GM20431 (cell line): ENCODE data around the gene RNF149.
"Not testable (repeated sequence)": the region's sequence is repeated elsewhere in the genome, so short reads cannot be mapped to it uniquely, and the experiment has no call there.

Experiments
- in situ Hi-C: fragments of 300-500 bp; cut with MseI, MboI; formaldehyde crosslinking; loops from one replicate; pipeline ENCODE4 v1.15.0; 2020; ENCODE audit warnings: low sequenced_read_pairs; ENCODE audit not compliant: unreplicated experiment

The RNF149 gene

DNA sequence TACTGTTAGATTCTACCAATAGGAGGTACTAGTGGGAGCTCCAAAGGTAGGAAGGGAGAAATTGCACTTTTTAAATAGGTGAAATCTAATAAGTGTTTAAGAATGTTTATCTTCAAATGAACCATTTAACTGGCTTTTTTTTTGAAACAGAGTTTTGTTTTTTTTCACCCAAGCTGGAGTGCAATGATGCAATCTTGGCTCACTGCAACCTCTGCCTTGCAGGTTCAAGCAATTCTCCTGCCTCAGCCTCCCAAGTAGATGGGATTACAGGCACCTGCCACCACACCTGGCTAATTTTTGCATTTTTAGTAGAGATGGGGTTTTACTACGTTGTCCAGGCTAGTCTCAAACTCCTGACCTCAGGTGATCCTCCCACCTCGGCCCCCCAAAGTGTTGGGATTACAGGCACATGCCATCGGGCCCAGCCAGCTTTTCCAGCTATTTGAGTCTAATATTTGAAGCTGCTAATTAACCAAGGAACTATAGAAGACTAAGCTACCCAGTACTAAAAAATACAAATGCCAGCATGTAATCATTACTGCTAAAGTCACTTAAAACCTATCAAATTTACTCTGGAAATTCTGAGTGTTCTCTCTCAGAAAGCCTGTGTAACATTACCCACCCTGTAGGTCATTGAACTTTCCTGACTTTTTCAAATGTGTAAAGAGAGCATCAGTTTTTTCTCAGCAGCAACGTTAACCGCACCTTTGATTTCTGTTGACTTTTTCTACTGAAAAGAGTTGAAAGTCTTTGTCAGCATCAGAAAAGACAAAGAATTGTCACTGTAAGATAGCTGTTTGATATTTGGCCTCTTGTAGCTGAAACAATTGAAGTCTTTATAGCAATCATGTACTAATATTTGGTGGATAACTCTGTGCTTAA is 24.6 kb upstream of the RNF149 start:
- in situ Hi-C loops, result no loop called here

- in situ Hi-C loops, result no loop called here
Measured at GRCh38 chr2:101331202-101331601, 22.7 kb upstream of the RNF149 start.

DNA sequence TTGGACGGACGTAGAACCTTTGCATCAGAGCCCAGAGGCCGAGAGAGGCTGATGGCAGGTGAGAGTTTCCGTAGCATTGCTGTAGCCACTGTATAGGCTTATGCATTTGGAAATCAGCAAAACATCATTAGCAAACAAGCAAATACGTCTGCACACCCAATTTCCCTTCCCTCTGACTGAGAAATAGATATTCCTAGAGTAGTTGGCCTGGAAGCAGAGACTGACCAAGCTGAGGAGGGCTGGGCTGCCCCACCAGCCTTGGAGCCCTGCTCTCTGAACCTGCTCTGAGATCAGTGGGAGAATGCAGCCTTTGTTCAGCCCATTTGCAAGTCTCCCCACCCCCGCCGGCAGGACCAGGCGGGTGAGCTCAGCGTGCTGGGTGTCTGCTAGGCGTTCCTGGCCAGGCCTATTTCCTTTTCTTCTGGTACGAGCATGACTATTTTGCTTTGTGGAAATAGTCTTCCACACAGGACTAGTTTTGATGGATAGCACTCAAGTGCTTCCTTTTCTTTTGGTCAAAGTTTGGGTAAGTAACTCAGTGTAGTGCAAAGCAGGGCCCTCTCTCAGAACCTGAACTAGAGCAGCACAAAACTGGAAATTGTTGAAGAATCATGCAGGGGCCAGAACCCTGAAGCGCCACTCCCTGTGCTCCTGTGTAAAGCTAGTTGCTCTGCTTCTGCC is 21.9 kb upstream of the RNF149 start:
- in situ Hi-C loops, result no loop called here

DNA sequence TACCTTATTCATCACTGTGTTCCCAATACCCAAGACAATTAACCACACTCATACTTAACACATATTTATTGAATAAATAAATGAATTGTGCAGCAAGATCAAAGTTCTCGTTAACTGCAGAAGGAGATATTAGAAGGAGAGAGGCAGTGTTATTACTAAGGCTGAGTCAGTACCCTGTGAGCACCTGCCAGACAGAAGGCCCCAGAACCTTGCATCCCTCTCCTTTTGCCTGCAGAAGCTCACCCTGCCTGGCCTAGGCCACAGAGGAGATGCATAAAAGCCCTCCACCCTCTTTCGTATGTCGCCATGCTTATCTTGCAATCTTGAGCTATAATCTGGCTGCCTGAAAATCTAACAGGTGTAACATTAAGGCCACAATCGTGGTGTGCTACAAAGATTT is 20.5 kb upstream of the RNF149 start:
- in situ Hi-C loops, result no loop called here

DNA sequence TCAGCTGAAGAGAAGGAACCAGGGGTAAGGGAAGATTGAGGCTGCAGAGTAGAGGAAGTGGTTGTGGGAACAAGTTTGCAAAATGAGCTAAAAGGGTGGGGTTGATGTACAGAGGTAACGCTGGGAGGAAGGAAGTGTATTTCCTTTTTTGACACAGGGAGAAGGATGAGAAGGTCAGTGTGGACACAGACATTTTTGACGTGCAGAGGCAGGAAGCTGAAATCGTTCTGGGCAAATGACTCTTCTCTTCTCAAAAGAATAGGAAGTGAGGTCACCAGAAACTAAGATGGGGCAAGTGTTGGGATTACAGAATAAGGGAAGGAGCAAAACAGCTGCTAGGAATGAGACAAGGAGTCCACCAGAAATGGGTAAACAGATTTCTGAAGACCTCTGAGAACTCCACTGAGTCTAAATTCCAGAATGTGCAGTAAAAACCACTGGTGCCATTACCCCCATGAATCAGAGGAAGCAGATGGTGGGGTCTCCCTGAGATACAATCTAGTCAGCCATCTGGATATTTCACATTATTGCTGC is 20.0 kb upstream of the RNF149 start:
- in situ Hi-C loops, result no loop called here

DNA sequence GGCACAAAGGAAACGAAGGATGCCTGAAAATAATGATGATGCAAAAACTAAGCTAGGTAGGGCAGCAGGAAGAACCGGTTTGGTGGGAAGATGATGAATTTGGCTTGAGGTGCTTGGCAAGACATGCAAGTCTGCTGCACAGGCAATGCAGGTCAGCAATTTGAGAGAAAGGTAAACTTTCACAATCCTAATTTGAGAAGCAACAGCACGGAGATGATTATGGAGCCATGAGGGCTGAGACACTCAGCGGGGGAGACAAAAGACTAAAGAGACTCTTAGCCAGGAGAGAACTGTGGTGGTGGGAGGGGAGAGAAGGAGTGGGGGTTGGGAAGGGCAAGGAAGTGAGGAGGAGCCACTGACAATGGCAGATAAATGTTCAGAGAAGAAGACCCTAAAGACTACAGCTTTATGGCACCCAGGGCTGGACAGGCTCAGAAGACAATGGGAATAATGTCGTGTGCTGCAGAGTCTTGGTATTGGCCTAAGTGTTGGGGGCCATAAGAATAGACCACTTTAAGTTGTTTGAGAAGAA is 19.4 kb upstream of the RNF149 start:
- in situ Hi-C loops, result no loop called here

GRCh38 chr2:101325425-101325824 is 16.9 kb upstream of the RNF149 start:
- in situ Hi-C loops, result no loop called here

GRCh38 chr2:101316568-101316967 is 8.1 kb upstream of the RNF149 start:
- in situ Hi-C loops, result not testable (repeated sequence)

DNA sequence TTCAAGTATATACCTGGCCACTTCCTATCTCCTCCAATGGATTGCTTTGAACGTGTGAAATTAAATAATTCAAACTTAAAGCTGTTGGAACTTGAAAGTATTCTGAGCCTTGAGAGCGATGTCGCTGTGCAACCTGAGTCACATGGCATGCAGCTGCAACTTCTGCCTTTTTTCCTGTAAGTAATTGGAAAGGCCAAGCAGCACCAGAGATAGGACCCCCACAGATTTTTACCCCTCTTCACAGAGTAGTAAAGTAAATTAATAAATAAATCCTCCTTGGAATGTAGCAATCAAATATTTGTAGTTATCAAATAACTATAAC is 3.2 kb upstream of the RNF149 start:
- in situ Hi-C loops, result no loop called here

DNA sequence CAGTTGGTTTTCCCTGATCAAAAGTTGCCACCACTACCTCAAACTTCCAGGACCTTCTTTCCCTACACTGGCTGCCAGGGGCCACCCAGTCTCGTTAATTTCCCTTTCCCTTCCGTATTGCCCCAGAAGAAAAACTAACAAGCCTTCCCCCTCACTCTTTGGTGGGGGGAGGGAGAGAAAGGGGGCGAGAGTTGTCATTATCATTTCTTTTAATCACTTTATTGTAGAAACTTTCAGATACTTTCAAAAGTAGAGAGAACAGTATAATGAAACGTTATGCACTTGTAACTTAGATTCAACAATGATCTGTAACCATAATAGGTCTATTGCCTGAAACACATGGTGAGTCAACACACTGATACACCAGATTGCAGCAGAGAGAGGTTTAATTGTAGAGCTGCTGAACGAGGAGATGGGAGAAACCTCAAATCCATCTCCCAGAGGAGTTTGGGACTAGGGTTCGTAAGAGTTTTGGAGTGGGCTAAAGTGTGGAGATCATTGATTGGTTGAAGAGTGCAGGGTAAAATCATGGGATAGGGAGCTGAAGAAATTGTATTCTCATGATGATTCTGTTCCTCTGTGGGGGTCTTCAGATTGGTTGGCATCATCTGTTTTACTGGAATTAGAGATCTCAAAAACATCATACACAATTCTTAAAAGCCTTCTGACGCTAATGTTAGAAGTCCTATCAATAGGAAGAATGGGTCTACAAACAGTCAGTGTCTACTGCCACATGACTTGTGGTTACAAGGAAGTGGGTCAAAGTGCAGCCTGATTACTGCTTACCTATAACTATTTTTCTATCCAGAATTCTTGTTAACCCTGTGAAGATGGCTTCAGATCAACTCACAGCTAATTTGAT is 2.6 kb upstream of the RNF149 start:
- in situ Hi-C loops, result no loop called here

- in situ Hi-C loops, result no loop called here
Measured at GRCh38 chr2:101310090-101310833, 1.8 kb upstream of the RNF149 start.

GRCh38 chr2:101307950-101308431 is 510 bp downstream of the RNF149 start:
- in situ Hi-C loops, result no loop called here

DNA sequence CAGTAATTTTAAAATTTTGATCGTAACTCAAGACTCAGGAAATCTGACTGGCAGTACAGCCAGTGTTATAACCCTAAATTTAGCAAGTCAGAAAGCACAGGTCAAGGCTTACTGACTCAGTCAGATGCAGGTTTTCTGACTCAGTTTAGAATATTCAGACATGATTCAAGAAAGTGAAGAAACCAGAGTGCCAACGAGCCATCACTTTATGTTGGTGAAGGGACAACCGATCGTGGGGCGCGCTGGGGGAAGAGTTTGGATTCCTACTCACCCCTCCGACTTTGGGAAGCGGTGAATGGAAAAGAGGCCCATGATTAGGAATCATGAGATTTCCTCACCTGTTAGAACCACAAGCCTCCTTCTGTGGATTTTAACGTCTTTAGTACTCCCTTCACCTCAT is 998 bp downstream of the RNF149 start:
- in situ Hi-C loops, result no loop called here

GRCh38 chr2:101306410-101306809 is 2.1 kb downstream of the RNF149 start:
- in situ Hi-C loops, result no loop called here

GRCh38 chr2:101305492-101306078 is 2.9 kb downstream of the RNF149 start:
- in situ Hi-C loops, result no loop called here

- in situ Hi-C loops, result no loop called here
Measured at GRCh38 chr2:101305035-101305434, 3.5 kb downstream of the RNF149 start.

DNA sequence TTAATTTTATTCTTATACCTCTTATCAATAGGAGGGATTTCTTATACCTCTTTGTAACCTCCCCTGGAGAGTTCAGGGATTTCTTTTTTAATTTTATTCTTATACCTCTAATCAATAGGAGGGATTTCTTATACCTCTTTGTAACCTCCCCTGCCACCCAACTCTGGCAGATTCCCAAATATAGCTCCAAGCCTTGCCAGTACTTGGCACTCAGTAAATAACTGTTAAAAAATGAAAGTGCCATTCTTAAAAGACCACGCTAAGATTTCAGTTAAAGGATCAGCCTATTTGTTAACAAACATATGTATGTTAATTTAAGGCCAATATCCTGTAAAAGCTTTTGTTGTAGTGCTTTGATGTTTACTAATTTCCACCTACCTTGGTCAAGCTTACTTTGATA is 4.8 kb downstream of the RNF149 start:
- in situ Hi-C loops, result no loop called here

DNA sequence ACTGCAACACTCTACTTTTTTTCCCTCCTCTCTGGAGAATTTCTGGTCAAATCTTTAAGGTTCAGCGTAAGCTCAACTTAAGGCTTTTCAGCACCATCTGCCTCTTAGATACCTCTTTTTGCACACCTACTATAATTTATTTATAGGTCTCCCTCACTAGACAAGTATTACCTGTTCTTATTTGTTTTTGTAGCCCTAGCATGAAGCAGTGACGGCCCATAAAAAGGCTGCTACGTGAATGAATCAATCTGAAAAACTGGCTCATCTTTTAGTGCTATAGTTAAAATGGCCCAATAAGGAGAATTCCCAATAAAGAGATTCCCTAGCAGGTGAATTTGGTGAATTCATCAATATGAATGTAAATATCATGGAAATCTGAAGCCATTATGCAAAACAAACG is 6.5 kb downstream of the RNF149 start:
- in situ Hi-C loops, result no loop called here

DNA sequence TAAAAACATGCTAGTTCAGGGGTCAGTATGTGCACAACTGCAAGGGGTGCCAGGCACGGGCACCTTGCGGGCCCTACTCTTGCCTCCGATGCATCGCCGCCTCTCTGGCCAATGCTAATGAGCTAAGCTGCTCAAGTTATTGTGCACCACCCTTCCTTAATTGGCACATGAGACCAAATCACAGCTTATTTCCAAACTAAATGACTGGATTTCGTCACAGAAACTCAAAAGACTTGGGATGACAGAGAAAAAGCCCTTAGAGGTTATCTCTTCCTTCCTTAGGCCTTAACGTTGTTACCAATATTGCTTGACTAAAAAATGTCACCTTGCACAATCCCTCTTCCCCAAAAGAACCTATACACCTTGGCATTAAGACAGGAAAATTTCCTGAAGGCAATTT is 7.7 kb downstream of the RNF149 start:
- in situ Hi-C loops, result no loop called here
